Mesodermal cell (in vitro differentiated cells): ENCODE results near the gene KLK4.

Experiments
- H3K27ac ChIP-seq: 2 replicates; pipeline ENCODE4 v1.7.0; 2013; ENCODE audit warnings: mild to moderate bottlenecking, low read depth, low read length, moderate library complexity; ENCODE audit not compliant: severe bottlenecking
- H3K36me3 ChIP-seq: 2 replicates; pipeline ENCODE4 v1.7.1; 2013; ENCODE audit warnings: mild to moderate bottlenecking, low read length, moderate library complexity; ENCODE audit not compliant: control insufficient read depth, insufficient read depth
- H3K4me1 ChIP-seq: one replicate; pipeline ENCODE4 v1.7.1; 2013; ENCODE audit warnings: mild to moderate bottlenecking, low read length; ENCODE audit not compliant: insufficient read depth, control insufficient read depth, poor library complexity, severe bottlenecking
- H3K4me3 ChIP-seq: 2 replicates; pipeline ENCODE4 v1.7.0; 2013; ENCODE audit warnings: low read length, control low read depth, mild to moderate bottlenecking; ENCODE audit not compliant: insufficient read depth, poor library complexity, severe bottlenecking; ENCODE audit errors: extremely low read depth
- H3K9me3 ChIP-seq: 2 replicates; pipeline ENCODE4 v1.7.1; 2013; ENCODE audit warnings: mild to moderate bottlenecking, low read length, moderate library complexity; ENCODE audit not compliant: control insufficient read depth
- WGBS, 2 experiments: methylation state at CpG; one replicate each; pipeline ENCODE4 v1.1.5; 2013; ENCODE audit warnings: missing lambda C conversion rate in 2 of 2; ENCODE audit not compliant: insufficient coverage in 2 of 2; 5-methylcytosine and 5-hydroxymethylcytosine counted together

KLK4 gene

GRCh38 chr19:50912727-50913716, 1.8 kb upstream of the KLK4 start:
- WGBS, 2 experiments, result 26 to 30% methylated on average over 21 to 28 of the region's 29 CpGs
- Histone ChIP-seq H3K4me1 (no peaks in the 10 kb centered on the region), H3K4me3 (no peak overlapping the region), H3K36me3 (no peaks in the 10 kb centered on the region), H3K27ac (no peak overlapping the region), H3K9me3 (no peaks in the 10 kb centered on the region)

DNA sequence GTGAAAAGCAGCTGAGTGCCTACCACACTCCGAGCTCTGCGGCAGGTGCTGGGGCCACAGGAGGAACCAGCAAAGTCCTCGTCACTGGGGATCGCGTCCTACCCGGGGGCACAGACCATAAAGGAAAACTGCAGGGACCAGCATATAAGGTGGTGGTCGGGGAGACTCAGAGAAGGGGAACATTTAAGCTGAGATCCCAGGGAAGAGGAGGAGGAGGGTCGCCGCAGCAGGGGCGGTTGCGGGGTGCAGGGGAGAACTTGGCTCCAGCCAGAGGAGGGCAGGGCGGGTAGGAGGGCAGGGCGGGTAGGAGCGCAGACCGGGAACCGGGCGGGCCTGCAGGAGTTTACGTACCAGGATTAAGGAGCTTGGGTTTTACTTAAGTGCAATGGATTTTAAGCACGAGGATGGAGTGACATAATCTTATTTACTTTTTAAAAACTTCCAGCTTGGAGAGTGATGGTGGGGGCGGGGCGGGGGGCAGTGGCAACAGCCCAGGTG, 956 bp upstream of the KLK4 start:
- WGBS, 2 experiments, result 62 to 63% methylated on average over 11 to 12 of the region's 21 CpGs
- H3K36me3 ChIP-seq, result no peaks in the 10 kb centered on the region

GRCh38 chr19:50910722-50911121, 473 bp downstream of the KLK4 start:
- H3K27ac ChIP-seq, result no peak overlapping the region
- 73 to 93% methylated on average over 2 to 3 of the region's 4 CpGs for WGBS, 2 experiments
- no peaks in the 10 kb centered on the region for H3K4me1 ChIP-seq
- no peak overlapping the region for H3K4me3 ChIP-seq
- H3K9me3 ChIP-seq, result no peaks in the 10 kb centered on the region
- H3K36me3 ChIP-seq, result no peaks in the 10 kb centered on the region

More for the DNA sequence above, 956 bp upstream of the KLK4 start:
- H3K4me3 ChIP-seq, result no peak overlapping the region
- no peaks in the 10 kb centered on the region for H3K9me3 ChIP-seq
- no peak overlapping the region for H3K27ac ChIP-seq
- H3K4me1 ChIP-seq, result no peaks in the 10 kb centered on the region

GRCh38 chr19:50909240-50910070, 1.7 kb downstream of the KLK4 start:
- Histone ChIP-seq H3K4me1 (no peaks in the 10 kb centered on the region), H3K9me3 (no peaks in the 10 kb centered on the region), H3K27ac (no peak overlapping the region), H3K36me3 (no peaks in the 10 kb centered on the region), H3K4me3 (no peak overlapping the region)
- 18 to 19% methylated on average over 26 to 29 of the region's 36 CpGs for WGBS, 2 experiments

GRCh38 chr19:50908336-50908735, 2.9 kb downstream of the KLK4 start:
- Histone ChIP-seq H3K4me3 (no peak overlapping the region), H3K4me1 (no peaks in the 10 kb centered on the region), H3K27ac (no peak overlapping the region), H3K9me3 (no peaks in the 10 kb centered on the region), H3K36me3 (no peaks in the 10 kb centered on the region)
- WGBS, 2 experiments, result 82 to 88% methylated on average over 25 of the region's 25 CpGs

- H3K36me3 ChIP-seq, result no peaks in the 10 kb centered on the region
Measured at GRCh38 chr19:50906217-50906616, 5.0 kb downstream of the KLK4 start.

DNA sequence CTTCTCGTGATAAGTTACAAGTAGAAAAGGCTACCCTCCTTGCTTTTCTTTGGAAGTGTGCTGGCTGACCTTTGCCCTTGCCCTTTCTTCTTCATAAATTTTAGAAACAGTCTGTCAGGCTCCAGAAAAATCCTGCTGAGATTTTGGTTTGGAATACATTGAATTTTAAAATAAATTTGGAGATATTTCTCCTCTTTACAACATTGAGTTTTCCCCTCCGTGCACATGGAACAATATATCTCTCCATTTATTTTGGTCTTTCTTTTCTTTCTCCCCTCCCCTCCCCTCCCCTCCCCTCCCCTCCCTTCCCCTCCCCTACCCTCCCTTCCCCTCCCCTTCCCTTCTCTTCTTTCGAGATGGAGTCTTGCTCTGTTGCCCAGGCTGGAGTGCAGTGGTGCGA, 8.6 kb downstream of the KLK4 start:
- Histone ChIP-seq H3K4me3 (no peak overlapping the region), H3K36me3 (no peaks in the 10 kb centered on the region), H3K9me3 (no peaks in the 10 kb centered on the region), H3K4me1 (no peaks in the 10 kb centered on the region), H3K27ac (no peak overlapping the region)
- WGBS, 2 experiments, result 100% methylated on average over 1 of the region's 4 CpGs; no CpG with 5 or more reads in 1 of the 2 experiments

More at GRCh38 chr19:50906217-50906616, 5.0 kb downstream of the KLK4 start:
- no peak overlapping the region for H3K27ac ChIP-seq
- H3K9me3 ChIP-seq, result no peaks in the 10 kb centered on the region
- no peaks in the 10 kb centered on the region for H3K4me1 ChIP-seq
- 40 to 44% methylated on average over 2 to 3 of the region's 5 CpGs for WGBS, 2 experiments
- H3K4me3 ChIP-seq, result no peak overlapping the region

DNA sequence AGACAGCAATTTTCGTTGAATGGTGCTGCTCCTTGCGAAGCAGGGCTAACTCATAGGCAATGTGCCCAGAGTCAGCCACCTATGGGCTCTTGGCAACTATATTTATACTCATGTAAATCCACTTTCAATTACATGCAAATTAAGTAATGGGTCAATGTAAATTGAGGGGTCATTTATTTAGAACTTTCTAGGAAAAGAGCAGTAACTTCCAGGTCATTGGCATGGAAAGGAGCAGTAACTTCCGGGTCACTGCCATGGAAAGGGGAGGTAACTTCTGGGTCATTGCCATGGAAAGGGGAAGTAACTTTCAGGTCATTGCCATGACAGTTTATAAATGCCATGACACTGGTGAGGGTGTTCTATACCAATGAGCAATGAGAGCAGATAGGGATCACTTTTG, 11.6 kb downstream of the KLK4 start:
- no peak overlapping the region for H3K4me3 ChIP-seq
- H3K9me3 ChIP-seq, result no peaks in the 10 kb centered on the region
- H3K27ac ChIP-seq, result no peak overlapping the region
- no peaks in the 10 kb centered on the region for H3K36me3 ChIP-seq
- H3K4me1 ChIP-seq, result no peaks in the 10 kb centered on the region
- WGBS, 2 experiments, result 78 to 83% methylated on average over 1 to 3 of the region's 3 CpGs

- H3K27ac ChIP-seq, result no peak overlapping the region
- 76% methylated on average over 2 of the region's 4 CpGs; no CpG with 5 or more reads in 1 of the 2 experiments for WGBS, 2 experiments
- H3K4me1 ChIP-seq, result no peaks in the 10 kb centered on the region
- H3K9me3 ChIP-seq, result peaks cover 3% of the 10 kb centered on the region
- no peak overlapping the region for H3K4me3 ChIP-seq
- no peaks in the 10 kb centered on the region for H3K36me3 ChIP-seq
Measured at GRCh38 chr19:50898018-50898417, 13.2 kb downstream of the KLK4 start.

DNA sequence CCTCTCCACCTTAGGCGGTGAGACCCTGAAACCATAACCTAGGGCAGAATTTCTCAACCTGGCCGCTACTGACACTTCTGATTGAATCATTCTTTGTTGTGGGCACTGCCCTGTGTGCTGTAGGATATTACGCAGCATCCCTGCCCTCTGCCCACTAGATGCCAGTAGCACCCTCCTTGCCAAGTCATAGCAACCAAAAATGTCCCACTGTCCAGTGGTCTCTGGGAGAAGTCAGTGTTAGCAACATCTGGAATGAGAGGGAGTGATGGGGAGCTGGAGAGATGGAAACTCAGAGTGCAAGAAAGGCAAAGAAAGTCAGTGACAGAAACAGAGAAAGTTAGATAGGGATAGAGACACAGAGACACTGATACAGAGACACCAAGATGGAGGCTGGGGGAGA, 13.6 kb downstream of the KLK4 start:
- WGBS, 2 experiments, result 62% methylated on average over 2 of the region's 3 CpGs; no CpG with 5 or more reads in 1 of the 2 experiments
- H3K36me3 ChIP-seq, result no peaks in the 10 kb centered on the region
- no peak overlapping the region for H3K27ac ChIP-seq
- H3K9me3 ChIP-seq, result peaks cover 3% of the 10 kb centered on the region
- H3K4me1 ChIP-seq, result no peaks in the 10 kb centered on the region
- no peak overlapping the region for H3K4me3 ChIP-seq
